Adrenal gland (tissue), 12 donors: ENCODE measurements around the gene ABLIM2. TPM values are rescaled to one million over a fixed set of nuclear protein-coding genes. Genes with fewer than 3 reads are reported as not detected.

ENCODE experiments used
- DNase-seq, 7 donors: peaks; one replicate each; pipeline ENCODE4 v3.0.0-alpha.2; 2019 to 2020
- H3K27ac ChIP-seq, 5 donors: fragments of 200-600 bp; sonication (generic) in 4 of 5; 1 replicate in 3 of 5; 2 replicates in 2 of 5; pipeline versions ENCODE4 v1.5.1 to v1.8.0; 2016 to 2020; ENCODE audit warnings: mild to moderate bottlenecking in 1 of 5
- H3K27me3 ChIP-seq: fragments of 200-600 bp; 2 replicates; pipeline ENCODE4 v1.8.0; 2021
- H3K36me3 ChIP-seq, 2 donors: fragments of 200-600 bp; replicated peaks in 1 of 2; 1 replicate in 1 of 2; 2 replicates in 1 of 2; pipeline versions ENCODE4 v1.5.1 to v1.8.0; 2018 to 2022
- H3K4me1 ChIP-seq, 2 donors: fragments of 200-600 bp; replicated peaks in 1 of 2; 1 replicate in 1 of 2; 2 replicates in 1 of 2; pipeline versions ENCODE4 v1.5.1 to v1.8.0; 2018 to 2021
- H3K4me3 ChIP-seq, 4 donors: fragments of 200-600 bp; sonication (generic) in 3 of 4; one replicate each; pipeline ENCODE4 v1.5.1; 2016 to 2018
- H3K9me3 ChIP-seq, 3 donors: fragments of 200-600 bp; sonication (generic) in 1 of 3; replicated peaks in 1 of 3; 1 replicate in 2 of 3; 2 replicates in 1 of 3; pipeline versions ENCODE4 v1.5.1 to v1.8.0; 2016 to 2021
- POLR2A ChIP-seq, 2 donors: fragments of 450-650 bp; IDR thresholded peaks; one replicate each; pipeline ENCODE4 v1.6.1; 2017; ENCODE audit warnings: antibody characterized with exemption in 2 of 2, mild to moderate bottlenecking in 2 of 2, moderate library complexity in 1 of 2
- WGBS, 4 donors: extraction: QIAGEN DNeasy Blood & Tissue Kit in 2 of 4; methylation state at CpG; one replicate each; pipeline versions ENCODE4 v1.1.5 to v1.1.7; 2013 to 2017; 5-methylcytosine and 5-hydroxymethylcytosine counted together
- intact Hi-C, 2 donors: fragments of 100-400 bp; cut with DNase I; formaldehyde crosslinking; loops; one replicate each; pipeline versions ENCODE4 v1.14.1 to v1.15.0; 2022 to 2023
- polyA plus RNA-seq, 3 donors: library from polyadenylated mRNA; stranded (reverse); fragments of 200-250 nt in 2 of 3; fragments of 350-450 nt in 1 of 3; fragmentation: Illumina TruSeq in 1 of 3; extraction: RNeasy Lipid Tissue Mini Kit (QIAGEN cat#74804) in 1 of 3; gene quantifications; one replicate each; pipeline ENCODE4 v1.2.3, GENCODE V29; 2013 to 2014
- total RNA-seq, 9 donors: library from RNA; depleted of rRNA in 4 of 9; stranded (reverse); fragments of >200 nt in 4 of 9; fragments of 120-200 nt in 1 of 9; fragmentation: NEBNext Ultra II Directional in 1 of 9; extraction: Animal tissue kit (Norgen Biotek cat#: 25700) in 1 of 9; gene quantifications; one replicate each; pipeline versions ENCODE4 v1.1.0 to v1.2.4, GENCODE V29; 2013 to 2023
- TF ChIP-seq, protein P1 (sequence below), 6 experiments: fragments of 450-650 bp in 4 of 6; fragments of 200-600 bp in 2 of 6; sonication (generic) in 1 of 6; IDR thresholded peaks; 1 replicate in 5 of 6; 2 replicates in 1 of 6; pipeline versions ENCODE4 v1.5.1 to v1.8.0; 2016 to 2021; ENCODE audit warnings: antibody characterized with exemption in 6 of 6, mild to moderate bottlenecking in 2 of 6, moderate library complexity in 1 of 6
- donor health status: healthy with polysubstance abuse.
- donor health status: Bipolar disorder and iron deficiency.
- donor health status: DM: yes; HTN: yes; CAD: no.
- donor health status: DM: no; HTN: no; CAD: no.
- donor health status: DM: no; HTN: no; CAD: no.
- donor health status: DM: yes; HTN: yes; CAD: no.

ABLIM2 gene
- total and polyA plus RNA-seq, 12 donors, result 5.8 to 31.2 (median 14.6) TPM

DNA sequence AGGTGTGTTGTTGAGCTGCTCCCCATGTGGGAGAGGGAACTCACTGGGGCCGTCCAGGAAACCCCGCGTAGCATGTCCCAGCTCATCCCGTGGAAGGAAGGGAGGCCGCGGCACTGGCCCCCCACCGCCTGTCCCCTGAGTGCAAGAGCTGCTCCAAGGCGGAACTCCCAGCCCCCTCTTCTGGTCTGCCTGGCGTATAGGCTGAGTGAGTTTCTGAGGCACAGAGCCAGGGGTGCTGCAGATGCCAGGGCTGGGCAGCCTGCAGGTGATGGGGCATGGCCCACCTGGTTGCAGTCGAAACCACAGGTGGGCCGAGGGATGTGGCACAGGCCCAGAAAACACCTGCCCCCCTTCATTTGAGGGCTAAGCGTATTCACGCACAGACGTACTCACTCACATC is 49.6 kb downstream of the ABLIM2 start:
- no peaks in the 10 kb centered on the region for H3K9me3 ChIP-seq
- no peaks in the 10 kb centered on the region for H3K27me3 ChIP-seq
- intact Hi-C loops, result no loop called here
- H3K4me3 ChIP-seq, result no peak overlapping the region
- H3K27ac ChIP-seq, result no peak overlapping the region
- no peaks in the 10 kb centered on the region for H3K36me3 ChIP-seq
- DNase-seq, result no peak
- 82 to 97% (median 90%) methylated on average over 10 to 14 of the region's 14 CpGs for WGBS, 4 donors
- TF ChIP-seq, protein P1, sequence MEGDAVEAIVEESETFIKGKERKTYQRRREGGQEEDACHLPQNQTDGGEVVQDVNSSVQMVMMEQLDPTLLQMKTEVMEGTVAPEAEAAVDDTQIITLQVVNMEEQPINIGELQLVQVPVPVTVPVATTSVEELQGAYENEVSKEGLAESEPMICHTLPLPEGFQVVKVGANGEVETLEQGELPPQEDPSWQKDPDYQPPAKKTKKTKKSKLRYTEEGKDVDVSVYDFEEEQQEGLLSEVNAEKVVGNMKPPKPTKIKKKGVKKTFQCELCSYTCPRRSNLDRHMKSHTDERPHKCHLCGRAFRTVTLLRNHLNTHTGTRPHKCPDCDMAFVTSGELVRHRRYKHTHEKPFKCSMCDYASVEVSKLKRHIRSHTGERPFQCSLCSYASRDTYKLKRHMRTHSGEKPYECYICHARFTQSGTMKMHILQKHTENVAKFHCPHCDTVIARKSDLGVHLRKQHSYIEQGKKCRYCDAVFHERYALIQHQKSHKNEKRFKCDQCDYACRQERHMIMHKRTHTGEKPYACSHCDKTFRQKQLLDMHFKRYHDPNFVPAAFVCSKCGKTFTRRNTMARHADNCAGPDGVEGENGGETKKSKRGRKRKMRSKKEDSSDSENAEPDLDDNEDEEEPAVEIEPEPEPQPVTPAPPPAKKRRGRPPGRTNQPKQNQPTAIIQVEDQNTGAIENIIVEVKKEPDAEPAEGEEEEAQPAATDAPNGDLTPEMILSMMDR (IDR thresholded peaks at IDR 0.05), result no peak
- TF ChIP-seq POLR2A (IDR thresholded peaks at IDR 0.05), result no peak
- H3K4me1 ChIP-seq, result no peaks in the 10 kb centered on the region

DNA sequence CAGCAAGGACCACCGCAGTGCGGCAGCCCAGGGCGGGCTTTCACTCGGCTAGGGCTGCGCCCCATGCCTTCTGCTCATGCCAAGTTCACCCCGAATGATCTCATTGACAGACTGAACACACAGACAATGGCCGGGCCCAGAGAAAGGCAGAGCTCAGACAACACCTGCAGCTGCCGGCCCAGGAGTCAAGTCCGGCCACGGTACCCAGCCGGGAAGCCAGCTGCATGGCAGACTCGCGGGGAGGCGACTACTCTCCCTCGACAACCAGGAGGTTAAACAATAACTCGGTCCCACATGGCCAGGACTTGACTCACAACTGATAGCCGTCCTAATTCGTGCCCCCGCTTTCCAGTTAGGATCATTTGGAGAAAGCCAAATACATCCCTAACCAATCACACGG is 50.4 kb downstream of the ABLIM2 start:
- intact Hi-C loops, result no loop called here
- TF ChIP-seq POLR2A (IDR thresholded peaks at IDR 0.05), result no peak
- TF ChIP-seq, protein P1 (IDR thresholded peaks at IDR 0.05), result no peak
- Histone ChIP-seq H3K9me3 (no peaks in the 10 kb centered on the region), H3K4me1 (no peaks in the 10 kb centered on the region), H3K36me3 (no peaks in the 10 kb centered on the region), H3K27me3 (no peaks in the 10 kb centered on the region), H3K27ac (no peak overlapping the region), H3K4me3 (no peak overlapping the region)
- 91 to 96% (median 92%) methylated on average over 5 to 20 of the region's 20 CpGs for WGBS, 4 donors
- no peak for DNase-seq

DNA sequence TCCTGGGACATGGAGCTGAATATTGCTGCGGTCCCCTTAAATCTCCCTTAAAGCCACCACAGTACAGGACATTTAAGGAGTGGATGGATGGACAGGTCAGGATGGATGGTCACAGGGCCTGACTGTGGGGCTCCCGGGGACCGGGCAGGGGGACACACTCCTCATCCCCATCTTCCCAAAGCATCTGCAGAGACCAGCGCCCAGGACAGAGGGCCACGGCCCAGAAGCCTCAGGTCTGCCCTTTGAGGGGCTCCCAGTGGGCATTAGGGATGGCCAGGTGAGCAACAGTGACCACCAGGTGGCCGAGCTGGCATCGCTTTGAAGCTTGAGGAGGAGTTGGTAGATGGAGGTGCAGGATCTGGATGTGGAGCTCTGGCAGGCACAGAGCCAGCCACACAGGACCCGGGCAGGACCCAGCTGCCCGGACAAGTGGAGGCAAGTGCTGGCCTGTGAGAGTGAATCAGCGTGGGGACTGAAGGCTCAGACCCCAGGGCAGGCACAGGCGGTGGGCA is 51.4 kb downstream of the ABLIM2 start:
- Histone ChIP-seq H3K4me1 (no peaks in the 10 kb centered on the region), H3K27me3 (no peaks in the 10 kb centered on the region), H3K9me3 (no peaks in the 10 kb centered on the region), H3K36me3 (no peaks in the 10 kb centered on the region), H3K27ac (no peak overlapping the region), H3K4me3 (no peak overlapping the region)
- DNase-seq, result no peak
- TF ChIP-seq, protein P1 (IDR thresholded peaks at IDR 0.05), result no peak
- no peak for TF ChIP-seq POLR2A (IDR thresholded peaks at IDR 0.05)
- 91 to 98% (median 95%) methylated on average over 5 to 11 of the region's 11 CpGs for WGBS, 4 donors
- intact Hi-C loops, result no loop called here

DNA sequence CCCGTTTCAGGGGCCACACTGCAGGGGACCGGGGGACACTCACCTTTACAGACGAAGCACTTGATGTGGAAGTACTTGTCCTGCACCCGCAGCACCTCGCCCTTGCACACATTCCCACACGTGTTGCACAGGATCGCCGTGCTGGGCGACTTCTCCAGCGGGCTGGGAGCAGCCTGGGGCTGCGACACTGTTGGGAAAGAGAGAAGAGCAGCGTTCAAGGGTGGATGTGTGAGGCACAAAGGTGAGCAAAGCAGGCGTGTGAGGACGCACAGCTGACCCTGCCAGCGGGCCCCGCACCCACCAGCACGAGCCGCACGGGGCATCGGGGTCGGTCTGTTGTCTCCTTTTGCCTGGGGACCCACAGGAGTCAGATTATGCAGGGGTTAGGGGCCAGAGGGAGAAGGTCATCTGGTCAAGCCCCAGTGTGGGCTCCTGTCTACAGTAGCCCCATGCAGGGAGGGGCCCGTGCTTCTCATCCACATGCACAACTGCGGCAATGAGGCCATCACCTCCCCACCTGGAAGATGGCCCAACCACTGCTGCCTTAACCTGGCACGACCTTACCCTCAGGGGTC is 52.1 kb downstream of the ABLIM2 start:
- H3K27me3 ChIP-seq, result no peaks in the 10 kb centered on the region
- no peak for DNase-seq
- H3K27ac ChIP-seq, result no peak overlapping the region
- H3K36me3 ChIP-seq, result no peaks in the 10 kb centered on the region
- TF ChIP-seq, protein P1 (IDR thresholded peaks at IDR 0.05), result no peak
- TF ChIP-seq POLR2A (IDR thresholded peaks at IDR 0.05), result no peak
- WGBS, 4 donors, result 89 to 92% (median 90%) methylated on average over 10 to 24 of the region's 24 CpGs
- H3K9me3 ChIP-seq, result no peaks in the 10 kb centered on the region
- no peaks in the 10 kb centered on the region for H3K4me1 ChIP-seq
- intact Hi-C loops, result no loop called here
- no peak overlapping the region for H3K4me3 ChIP-seq
